Ureter (tissue), 1 donor: ENCODE results near the gene SIRPA. TPM values are rescaled to one million over a fixed set of nuclear protein-coding genes. Genes with fewer than 3 reads are reported as not detected.

Experiments used
- total RNA-seq: library from RNA; stranded (reverse); gene quantifications from one replicate; pipeline ENCODE4 v1.2.4, GENCODE V29; 2023
- donor health status: DM: yes; HTN: yes; CAD: no.

The SIRPA gene
- total RNA-seq, 1 donor from 2014 or later, result 14.5 TPM

Other genes with a start within 250 kb of the SIRPA start
- gene SIRPG, start 237.6 kb upstream of the SIRPA start, total RNA-seq, result 0.99 TPM
- not detected for gene PDYN, start 98.7 kb downstream of the SIRPA start, total RNA-seq
- 21.2 TPM for gene STK35, start 206.4 kb downstream of the SIRPA start, total RNA-seq